Mesendoderm (in vitro differentiated cells): ENCODE data around the gene RNF26.
A peak's percentile ranks its signal among the peaks of the same experiment; 100 is the strongest.

Experiments used
- DNase-seq: peaks from one replicate; pipeline ENCODE4 v3.0.0; 2013
- H2AK5ac ChIP-seq: 2 replicates; pipeline ENCODE4 v1.6.1; 2013; ENCODE audit warnings: low read length, inconsistent platforms
- H2BK120ac ChIP-seq: 2 replicates; pipeline ENCODE4 v1.6.1; 2013; ENCODE audit warnings: low read depth, mild to moderate bottlenecking, low read length, moderate library complexity, mixed read lengths
- H2BK15ac ChIP-seq: replicated peaks from 2 replicates; pipeline ENCODE4 v1.6.1; 2013; ENCODE audit warnings: low read depth, mild to moderate bottlenecking, moderate library complexity
- H2BK5ac ChIP-seq: 2 replicates; pipeline ENCODE4 v1.6.1; 2013; ENCODE audit warnings: low read length, inconsistent platforms
- H3K18ac ChIP-seq: 2 replicates; pipeline ENCODE4 v1.6.1; 2013; ENCODE audit warnings: mild to moderate bottlenecking, low read length, mixed read lengths
- H3K23ac ChIP-seq: one replicate; pipeline ENCODE4 v1.6.1; 2013; ENCODE audit warnings: low read length
- H3K27ac ChIP-seq: 2 replicates; pipeline ENCODE4 v1.5.1; 2013; ENCODE audit warnings: low read depth, mild to moderate bottlenecking, inconsistent platforms, low read length, moderate library complexity
- H3K27me3 ChIP-seq: 2 replicates; pipeline ENCODE4 v1.6.1; 2013; ENCODE audit warnings: low read length, control low read depth, mild to moderate bottlenecking, inconsistent platforms; ENCODE audit not compliant: insufficient read depth, poor library complexity
- H3K36me3 ChIP-seq: 2 replicates; pipeline ENCODE4 v1.6.1; 2013; ENCODE audit warnings: low read length, inconsistent platforms; ENCODE audit not compliant: control insufficient read depth, insufficient read depth
- H3K4ac ChIP-seq: one replicate; pipeline ENCODE4 v1.6.1; 2013; ENCODE audit warnings: low read depth, mild to moderate bottlenecking, low read length, moderate library complexity
- H3K4me1 ChIP-seq: 2 replicates; pipeline ENCODE4 v1.6.1; 2013; ENCODE audit warnings: low read depth, low read length, inconsistent platforms; ENCODE audit not compliant: control insufficient read depth
- H3K4me2 ChIP-seq: 2 replicates; pipeline ENCODE4 v1.6.1; 2013; ENCODE audit warnings: low read length
- H3K4me3 ChIP-seq: 2 replicates; pipeline ENCODE4 v1.5.1; 2013; ENCODE audit warnings: mild to moderate bottlenecking, low read length
- H3K56ac ChIP-seq: one replicate; pipeline ENCODE4 v1.6.1; 2013; ENCODE audit warnings: low read length
- H3K79me1 ChIP-seq: 2 replicates; pipeline ENCODE4 v1.6.1; 2013; ENCODE audit warnings: low read length, inconsistent platforms
- H3K79me2 ChIP-seq: 2 replicates; pipeline ENCODE4 v1.6.1; 2013; ENCODE audit warnings: mild to moderate bottlenecking, low read length; ENCODE audit not compliant: control insufficient read depth, insufficient read depth
- H3K9ac ChIP-seq: 2 replicates; pipeline ENCODE4 v1.6.1; 2013; ENCODE audit warnings: low read length, inconsistent platforms
- H4K5ac ChIP-seq: one replicate; pipeline ENCODE4 v1.6.1; 2013; ENCODE audit warnings: low read length
- H4K8ac ChIP-seq: one replicate; pipeline ENCODE4 v1.6.1; 2013; ENCODE audit warnings: low read depth, mild to moderate bottlenecking, control low read depth, low read length, moderate library complexity
- WGBS: extraction: QIAGEN DNeasy Blood & Tissue Kit; methylation state at CpG from one replicate; pipeline ENCODE4 v1.1.7; 2013; ENCODE audit warnings: low lambda C conversion rate, missing lambda C conversion rate; ENCODE audit not compliant: insufficient coverage; ENCODE audit errors: extremely low coverage; 5-methylcytosine and 5-hydroxymethylcytosine counted together

Gene RNF26

GRCh38 chr11:119375337-119376196 lies 41.2 kb downstream of the RNF26 start:
- Histone ChIP-seq H2BK15ac (no peak overlapping the region), H3K79me2 (no peaks in the 10 kb centered on the region), H3K4me3 (no peak overlapping the region), H4K8ac (no peak overlapping the region), H3K27me3 (no peaks in the 10 kb centered on the region), H3K4me2 (no peak overlapping the region), H2BK5ac (peak overlapping the region; percentile 12), H3K18ac (no peak overlapping the region), H2BK120ac (no peak overlapping the region), H3K27ac (no peak overlapping the region), H3K79me1 (no peaks in the 10 kb centered on the region), H3K56ac (peak overlapping the region; percentile 73), H3K4ac (peak overlapping the region; percentile 39), H4K5ac (no peak overlapping the region), H3K23ac (peak overlapping the region; percentile 75), H3K9ac (no peak overlapping the region), H2AK5ac (peak overlapping the region; percentile 30), H3K4me1 (peaks cover 39% of the 10 kb centered on the region), H3K36me3 (no peaks in the 10 kb centered on the region)
- no CpG with 5 or more reads among the region's 14 CpGs for WGBS
- DNase-seq = peak; percentile 68

GRCh38 chr11:119376197-119376847 lies 42.0 kb downstream of the RNF26 start:
- Histone ChIP-seq H3K27ac (no peak overlapping the region), H3K4me3 (no peak overlapping the region)

DNA sequence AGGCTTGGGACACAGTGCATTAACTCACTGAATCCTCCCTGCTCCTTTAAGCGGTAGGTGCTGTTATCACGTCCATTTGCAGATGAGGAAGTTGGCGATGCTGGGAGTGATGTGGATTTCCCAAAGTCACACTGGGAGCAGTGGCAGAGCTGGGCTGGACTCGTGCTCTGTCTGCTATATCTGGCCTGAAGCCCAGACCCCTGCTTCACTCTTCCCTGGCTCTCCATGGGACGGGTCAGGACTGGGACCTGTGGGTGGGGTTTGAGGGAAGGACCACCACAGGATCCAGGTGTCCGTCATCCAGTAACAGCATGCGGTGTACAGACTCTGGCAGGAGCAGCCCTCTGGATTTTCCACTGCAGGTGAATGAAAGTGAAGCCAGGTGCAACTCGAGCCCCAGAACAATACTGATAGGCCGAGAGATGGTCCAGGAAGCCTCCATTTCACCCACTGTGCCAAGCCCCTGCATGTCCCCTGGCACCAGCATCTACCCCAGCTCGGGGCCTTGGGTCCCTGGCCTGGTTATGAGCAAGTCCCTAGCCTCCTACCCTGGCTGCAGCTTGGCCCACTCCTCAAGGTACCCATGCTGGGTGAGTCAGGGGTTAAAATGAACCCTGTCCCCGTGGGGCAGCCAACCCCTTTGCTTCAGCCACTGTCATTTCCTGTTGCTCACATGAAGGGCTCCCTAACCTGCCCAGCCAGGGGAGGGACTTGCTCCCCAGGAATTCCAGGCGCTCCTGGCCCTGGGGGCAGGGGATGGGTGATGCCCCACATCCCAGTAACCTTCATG lies 43.0 kb downstream of the RNF26 start:
- peak overlapping the region; percentile 56 for H3K4ac ChIP-seq
- H3K27ac ChIP-seq = peak overlapping the region; percentile 41
- DNase-seq = peak; percentile 51
- H4K8ac ChIP-seq = no peak overlapping the region
- no peak overlapping the region for H3K4me2 ChIP-seq
- no peak overlapping the region for H3K4me3 ChIP-seq
- no peaks in the 10 kb centered on the region for H3K79me2 ChIP-seq
- peak overlapping the region; percentile 72 for H3K56ac ChIP-seq
- H3K4me1 ChIP-seq = peaks cover 41% of the 10 kb centered on the region
- H2AK5ac ChIP-seq = peak overlapping the region; percentile 80
- WGBS = no CpG with 5 or more reads among the region's 12 CpGs
- H3K79me1 ChIP-seq = no peaks in the 10 kb centered on the region
- no peaks in the 10 kb centered on the region for H3K36me3 ChIP-seq
- H3K18ac ChIP-seq = peak overlapping the region; percentile 44
- H2BK15ac ChIP-seq = no peak overlapping the region
- no peak overlapping the region for H3K23ac ChIP-seq
- H3K27me3 ChIP-seq = no peaks in the 10 kb centered on the region
- no peak overlapping the region for H2BK120ac ChIP-seq
- H3K9ac ChIP-seq = no peak overlapping the region
- H2BK5ac ChIP-seq = peak overlapping the region; percentile 64
- H4K5ac ChIP-seq = no peak overlapping the region

More at GRCh38 chr11:119376197-119376847, 42.0 kb downstream of the RNF26 start:
- WGBS = no CpG with 5 or more reads among the region's 11 CpGs
- H3K4me2 ChIP-seq = no peak overlapping the region
- no peak overlapping the region for H2BK15ac ChIP-seq
- H3K79me1 ChIP-seq = no peaks in the 10 kb centered on the region
- no peaks in the 10 kb centered on the region for H3K27me3 ChIP-seq
- DNase-seq = no peak
- peak overlapping the region; percentile 12 for H2BK5ac ChIP-seq
- H3K4ac ChIP-seq = no peak overlapping the region
- no peaks in the 10 kb centered on the region for H3K79me2 ChIP-seq
- no peak overlapping the region for H2BK120ac ChIP-seq
- peak overlapping the region; percentile 30 for H2AK5ac ChIP-seq
- H3K18ac ChIP-seq = no peak overlapping the region
- peaks cover 39% of the 10 kb centered on the region for H3K4me1 ChIP-seq
- H4K5ac ChIP-seq = no peak overlapping the region
- H3K23ac ChIP-seq = no peak overlapping the region
- H3K9ac ChIP-seq = no peak overlapping the region
- no peaks in the 10 kb centered on the region for H3K36me3 ChIP-seq
- H4K8ac ChIP-seq = no peak overlapping the region
- peak overlapping the region; percentile 73 for H3K56ac ChIP-seq

- Histone ChIP-seq H3K18ac (peak overlapping the region; percentile 44), H3K36me3 (no peaks in the 10 kb centered on the region), H2BK120ac (no peak overlapping the region), H3K4ac (no peak overlapping the region), H4K8ac (no peak overlapping the region), H2BK5ac (peak overlapping the region; percentile 23), H4K5ac (no peak overlapping the region), H3K4me2 (no peak overlapping the region), H3K4me1 (peaks cover 41% of the 10 kb centered on the region), H2BK15ac (no peak overlapping the region), H3K56ac (peak overlapping the region; percentile 79), H3K9ac (no peak overlapping the region), H2AK5ac (peak overlapping the region; percentile 1), H3K27me3 (no peaks in the 10 kb centered on the region), H3K79me1 (no peaks in the 10 kb centered on the region), H3K79me2 (no peaks in the 10 kb centered on the region), H3K23ac (no peak overlapping the region), H3K4me3 (no peak overlapping the region), H3K27ac (peak overlapping the region; percentile 41)
- peak; percentile 96 for DNase-seq
- no CpG with 5 or more reads among the region's 6 CpGs for WGBS
Observed at GRCh38 chr11:119377961-119378667, 43.8 kb downstream of the RNF26 start.

- H2BK15ac ChIP-seq = no peak overlapping the region
- peak overlapping the region; percentile 72 for H2BK5ac ChIP-seq
- H3K23ac ChIP-seq = no peak overlapping the region
- no peaks in the 10 kb centered on the region for H3K27me3 ChIP-seq
- peak overlapping the region; percentile 56 for H3K9ac ChIP-seq
- no peak overlapping the region for H4K8ac ChIP-seq
- H3K4me2 ChIP-seq = peak overlapping the region; percentile 14
- no peak overlapping the region for H4K5ac ChIP-seq
- H2AK5ac ChIP-seq = no peak overlapping the region
- no peaks in the 10 kb centered on the region for H3K79me1 ChIP-seq
- peak overlapping the region; percentile 66 for H2BK120ac ChIP-seq
- peak overlapping the region; percentile 79 for H3K56ac ChIP-seq
- H3K4me1 ChIP-seq = peaks cover 41% of the 10 kb centered on the region
- H3K4me3 ChIP-seq = no peak overlapping the region
- H3K4ac ChIP-seq = peak overlapping the region; percentile 77
- H3K36me3 ChIP-seq = no peaks in the 10 kb centered on the region
- H3K27ac ChIP-seq = peak overlapping the region; percentile 86
- peak overlapping the region; percentile 7 for H3K18ac ChIP-seq
- H3K79me2 ChIP-seq = no peaks in the 10 kb centered on the region
- no CpG with 5 or more reads among the region's 10 CpGs for WGBS
- DNase-seq = peak; percentile 87
Observed at GRCh38 chr11:119378851-119379465, 44.6 kb downstream of the RNF26 start.
